Measurements from ENCODE around the gene FBXW5. TPM values are rescaled to one million over a fixed set of nuclear protein-coding genes. Genes with fewer than 3 reads are reported as not detected.

Gene FBXW5
- total and polyA plus RNA-seq, 8 donors: 47.7 to 435 (median 120) TPM

DNA sequence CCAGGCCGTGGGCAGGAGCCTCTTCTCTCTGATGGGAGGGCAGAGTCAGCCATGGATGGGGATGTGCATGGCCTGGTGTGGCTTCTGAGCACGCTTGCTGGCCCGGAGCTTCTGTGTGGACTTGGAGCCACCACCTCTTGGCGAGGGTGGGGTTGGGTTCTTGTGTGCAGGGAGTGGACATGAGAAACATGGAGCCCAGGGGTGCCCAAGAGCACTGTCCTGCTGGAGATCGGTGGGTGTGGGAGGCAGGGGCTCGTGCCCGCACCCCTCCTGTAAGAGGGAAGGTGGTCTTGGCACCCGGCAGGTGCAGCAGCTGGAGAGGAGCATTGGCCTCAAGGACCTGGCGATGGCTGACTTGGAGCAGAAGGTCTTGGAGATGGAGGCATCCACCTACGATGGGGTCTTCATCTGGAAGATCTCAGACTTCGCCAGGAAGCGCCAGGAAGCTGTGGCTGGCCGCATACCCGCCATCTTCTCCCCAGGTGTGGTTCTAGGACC lies 23.8 kb downstream of the FBXW5 start:
- TF ChIP-seq POLR2A (IDR thresholded peaks at IDR 0.05) (no peak), EP300 (IDR thresholded peaks at IDR 0.05) (no peak), POLR2AphosphoS5 (IDR thresholded peaks at IDR 0.05) (no peak)
- TF ChIP-seq, protein P1, sequence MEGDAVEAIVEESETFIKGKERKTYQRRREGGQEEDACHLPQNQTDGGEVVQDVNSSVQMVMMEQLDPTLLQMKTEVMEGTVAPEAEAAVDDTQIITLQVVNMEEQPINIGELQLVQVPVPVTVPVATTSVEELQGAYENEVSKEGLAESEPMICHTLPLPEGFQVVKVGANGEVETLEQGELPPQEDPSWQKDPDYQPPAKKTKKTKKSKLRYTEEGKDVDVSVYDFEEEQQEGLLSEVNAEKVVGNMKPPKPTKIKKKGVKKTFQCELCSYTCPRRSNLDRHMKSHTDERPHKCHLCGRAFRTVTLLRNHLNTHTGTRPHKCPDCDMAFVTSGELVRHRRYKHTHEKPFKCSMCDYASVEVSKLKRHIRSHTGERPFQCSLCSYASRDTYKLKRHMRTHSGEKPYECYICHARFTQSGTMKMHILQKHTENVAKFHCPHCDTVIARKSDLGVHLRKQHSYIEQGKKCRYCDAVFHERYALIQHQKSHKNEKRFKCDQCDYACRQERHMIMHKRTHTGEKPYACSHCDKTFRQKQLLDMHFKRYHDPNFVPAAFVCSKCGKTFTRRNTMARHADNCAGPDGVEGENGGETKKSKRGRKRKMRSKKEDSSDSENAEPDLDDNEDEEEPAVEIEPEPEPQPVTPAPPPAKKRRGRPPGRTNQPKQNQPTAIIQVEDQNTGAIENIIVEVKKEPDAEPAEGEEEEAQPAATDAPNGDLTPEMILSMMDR (IDR thresholded peaks at IDR 0.05): no peak
- H3K27ac ChIP-seq: no peak overlapping the region
- no peak for DNase-seq
- H3K4me1 ChIP-seq: no peaks in the 10 kb centered on the region
- no peak overlapping the region for H3K4me3 ChIP-seq
- H3K27me3 ChIP-seq: no peaks in the 10 kb centered on the region
- WGBS, 5 donors: 91 to 98% (median 94%) methylated on average over 13 to 14 of the region's 14 CpGs
- H3K36me3 ChIP-seq: peaks cover 43 to 91% (median 85%) of the 10 kb centered on the region in 4 donors
- intact Hi-C loops (cut with DNase I; ENCODE audit: low total_unique reads): no loop called here
- no peaks in the 10 kb centered on the region for H3K9me3 ChIP-seq

DNA sequence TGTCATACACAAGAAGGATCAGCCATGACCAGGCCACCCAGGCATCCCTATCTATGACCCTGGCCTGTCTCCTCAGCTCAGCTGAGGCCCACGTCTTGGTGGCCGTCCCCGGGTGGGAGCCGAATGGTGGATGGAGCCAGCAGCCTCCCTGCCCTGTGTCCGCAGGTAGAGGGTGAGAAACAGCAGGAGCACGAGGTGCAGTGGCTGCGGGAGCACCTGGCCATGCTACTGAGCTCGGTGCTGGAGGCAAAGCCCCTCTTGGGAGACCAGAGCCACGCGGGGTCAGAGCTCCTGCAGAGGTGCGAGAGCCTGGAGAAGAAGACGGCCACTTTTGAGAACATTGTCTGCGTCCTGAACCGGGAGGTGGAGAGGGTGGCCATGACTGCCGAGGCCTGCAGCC lies 24.5 kb downstream of the FBXW5 start:
- Histone ChIP-seq H3K36me3 (peaks cover 43 to 91% (median 85%) of the 10 kb centered on the region in 4 donors), H3K27ac (no peak overlapping the region)

DNA sequence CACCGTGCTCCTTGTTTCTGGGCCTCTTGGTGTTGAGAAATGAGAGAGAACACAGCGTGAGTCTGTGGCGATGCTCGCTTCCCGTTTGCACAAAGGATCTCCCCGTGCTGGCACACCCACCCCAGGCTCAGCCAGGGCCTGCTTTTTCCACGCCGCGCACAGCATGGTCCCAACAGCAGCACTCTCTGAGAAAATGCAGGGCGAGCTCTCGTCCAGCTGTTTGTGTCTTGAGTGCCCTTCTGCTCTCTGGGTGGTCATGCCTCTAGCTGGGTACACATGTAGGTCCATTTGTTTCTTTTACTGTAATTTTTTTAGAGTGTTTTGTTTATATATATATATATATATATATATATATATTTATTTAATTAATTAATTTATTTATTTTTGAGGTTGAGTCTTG lies 26.6 kb downstream of the FBXW5 start:
- H3K9me3 ChIP-seq: no peaks in the 10 kb centered on the region
- no peak overlapping the region for H3K27ac ChIP-seq
- no peak for TF ChIP-seq POLR2A (IDR thresholded peaks at IDR 0.05)
- TF ChIP-seq, protein P1 (IDR thresholded peaks at IDR 0.05): no peak
- no peak for TF ChIP-seq POLR2AphosphoS5 (IDR thresholded peaks at IDR 0.05)
- TF ChIP-seq EP300 (IDR thresholded peaks at IDR 0.05): no peak
- peaks cover 45 to 91% (median 86%) of the 10 kb centered on the region in 4 donors for H3K36me3 ChIP-seq
- intact Hi-C loops (cut with DNase I; ENCODE audit: low total_unique reads): no loop called here
- no peaks in the 10 kb centered on the region for H3K4me1 ChIP-seq
- no peak for DNase-seq
- no peaks in the 10 kb centered on the region for H3K27me3 ChIP-seq
- WGBS, 5 donors: 76 to 90% (median 84%) methylated on average over 11 of the region's 11 CpGs
- H3K4me3 ChIP-seq: no peak overlapping the region

More for the DNA sequence above, 24.5 kb downstream of the FBXW5 start:
- intact Hi-C loops (cut with DNase I; ENCODE audit: low total_unique reads): no loop called here
- Histone ChIP-seq H3K4me1 (no peaks in the 10 kb centered on the region), H3K9me3 (no peaks in the 10 kb centered on the region), H3K27me3 (no peaks in the 10 kb centered on the region), H3K4me3 (no peak overlapping the region)
- TF ChIP-seq EP300 (IDR thresholded peaks at IDR 0.05) (no peak), POLR2A (IDR thresholded peaks at IDR 0.05) (no peak), POLR2AphosphoS5 (IDR thresholded peaks at IDR 0.05) (no peak)
- TF ChIP-seq, protein P1 (IDR thresholded peaks at IDR 0.05): no peak
- no peak for DNase-seq
- 93 to 99% (median 97%) methylated on average over 11 to 15 of the region's 15 CpGs for WGBS, 5 donors

DNA sequence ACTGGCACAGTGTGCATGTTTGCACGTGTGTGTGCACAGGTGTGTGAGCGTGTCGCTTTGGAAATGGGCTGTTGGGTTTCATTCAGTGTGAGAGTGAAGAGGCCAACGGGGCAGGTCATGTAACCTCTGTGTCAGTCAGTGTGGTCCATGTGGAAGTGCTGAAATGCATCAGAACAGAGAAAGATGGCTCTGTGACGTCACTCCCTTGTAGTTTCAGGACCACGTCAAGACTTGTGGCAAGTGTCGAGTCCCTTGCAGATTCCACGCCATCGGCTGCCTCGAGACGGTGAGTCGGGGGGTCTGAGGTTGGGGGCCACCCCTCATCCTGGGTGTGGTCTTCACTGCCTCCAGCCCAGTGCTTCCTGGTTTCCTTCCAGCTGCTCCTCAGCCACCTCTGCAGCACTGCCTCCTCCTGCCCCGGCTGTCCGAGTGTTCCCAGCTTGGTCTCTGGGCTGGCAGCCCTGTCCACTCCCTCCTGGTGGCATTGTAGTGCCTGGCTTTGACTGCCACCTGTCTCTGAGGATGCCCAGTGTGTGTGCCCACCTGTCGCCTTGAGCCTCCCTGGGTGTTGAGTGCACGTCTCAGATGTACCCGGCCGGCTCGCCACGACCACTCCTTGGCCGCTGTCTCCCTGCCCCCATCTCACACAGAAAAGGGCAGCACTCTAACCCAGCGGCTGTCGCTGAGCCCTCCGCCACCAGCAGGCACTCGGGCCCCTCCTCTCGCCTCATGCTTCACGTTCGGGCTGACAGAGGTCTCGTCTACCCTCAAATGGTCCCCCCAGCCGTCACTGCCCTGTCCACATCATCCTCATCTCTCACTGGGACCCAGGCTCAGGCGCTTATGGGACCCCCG lies 28.0 kb downstream of the FBXW5 start:
- H3K4me1 ChIP-seq: no peaks in the 10 kb centered on the region
- TF ChIP-seq, protein P1 (IDR thresholded peaks at IDR 0.05): no peak
- TF ChIP-seq EP300 (IDR thresholded peaks at IDR 0.05): no peak
- no peak for TF ChIP-seq POLR2AphosphoS5 (IDR thresholded peaks at IDR 0.05)
- TF ChIP-seq POLR2A (IDR thresholded peaks at IDR 0.05): no peak
- no peaks in the 10 kb centered on the region for H3K27me3 ChIP-seq
- no peak overlapping the region for H3K27ac ChIP-seq
- H3K36me3 ChIP-seq: peaks cover 40 to 90% (median 89%) of the 10 kb centered on the region in 4 donors
- intact Hi-C loops (cut with DNase I; ENCODE audit: low total_unique reads): no loop called here
- no peaks in the 10 kb centered on the region for H3K9me3 ChIP-seq
- no peak overlapping the region for H3K4me3 ChIP-seq
- no peak for DNase-seq
- 91 to 95% (median 91%) methylated on average over 31 to 32 of the region's 32 CpGs for WGBS, 5 donors

Measured in stomach (tissue), 9 donors.